NCI-H146 treated with DMSO at 0.1 percent for 48 hours (cell line): Measurements from ENCODE around the gene MUC5AC.

Experiments
- DNase-seq: peaks from one replicate; lab custom pipeline; 2025; ENCODE audit not compliant: unreplicated experiment; lab: John Stamatoyannopoulos, UW

Gene MUC5AC

GRCh38 chr11:1224111-1224490, 66.3 kb downstream of the MUC5AC start:
- DNase-seq: no peak

GRCh38 chr11:1224491-1225385, 67.0 kb downstream of the MUC5AC start:
- DNase-seq: no peak

GRCh38 chr11:1225386-1226225, 67.9 kb downstream of the MUC5AC start:
- no peak for DNase-seq

- DNase-seq: no peak
Measured at GRCh38 chr11:1226226-1226985, 68.7 kb downstream of the MUC5AC start.

GRCh38 chr11:1226986-1227550, 69.3 kb downstream of the MUC5AC start:
- DNase-seq: no peak

- no peak for DNase-seq
Measured at GRCh38 chr11:1227551-1228100, 69.9 kb downstream of the MUC5AC start.

- DNase-seq: no peak
Measured at GRCh38 chr11:1228101-1228821, 70.5 kb downstream of the MUC5AC start.

GRCh38 chr11:1228921-1229451, 71.2 kb downstream of the MUC5AC start:
- no peak for DNase-seq

GRCh38 chr11:1229471-1230120, 71.8 kb downstream of the MUC5AC start:
- no peak for DNase-seq

GRCh38 chr11:1230121-1230455, 72.3 kb downstream of the MUC5AC start:
- DNase-seq: no peak

GRCh38 chr11:1230456-1231395, 73.0 kb downstream of the MUC5AC start:
- no peak for DNase-seq

- no peak for DNase-seq
Measured at GRCh38 chr11:1231396-1232020, 73.8 kb downstream of the MUC5AC start.

- no peak for DNase-seq
Measured at GRCh38 chr11:1232021-1232882, 74.5 kb downstream of the MUC5AC start.

- DNase-seq: no peak
Measured at GRCh38 chr11:1232883-1233321, 75.1 kb downstream of the MUC5AC start.

- DNase-seq: no peak
Measured at GRCh38 chr11:1233351-1234053, 75.7 kb downstream of the MUC5AC start.

GRCh38 chr11:1234054-1234720, 76.4 kb downstream of the MUC5AC start:
- no peak for DNase-seq
